HG02938 (cell line): Measurements from ENCODE around the gene TRPT1.

Source experiments
- ATAC-seq: cut with Tn5 transposase; IDR thresholded peaks from one replicate; pipeline ENCODE4 v1.9.1; 2021; ENCODE audit warnings: mild to moderate bottlenecking, moderate library complexity; ENCODE audit not compliant: unreplicated experiment

Gene TRPT1

GRCh38 chr11:64245797-64246620, 20.0 kb upstream of the TRPT1 start:
- no peak for ATAC-seq

GRCh38 chr11:64245401-64245796, 19.4 kb upstream of the TRPT1 start:
- no peak for ATAC-seq

GRCh38 chr11:64244966-64245365, 19.0 kb upstream of the TRPT1 start:
- no peak for ATAC-seq

DNA sequence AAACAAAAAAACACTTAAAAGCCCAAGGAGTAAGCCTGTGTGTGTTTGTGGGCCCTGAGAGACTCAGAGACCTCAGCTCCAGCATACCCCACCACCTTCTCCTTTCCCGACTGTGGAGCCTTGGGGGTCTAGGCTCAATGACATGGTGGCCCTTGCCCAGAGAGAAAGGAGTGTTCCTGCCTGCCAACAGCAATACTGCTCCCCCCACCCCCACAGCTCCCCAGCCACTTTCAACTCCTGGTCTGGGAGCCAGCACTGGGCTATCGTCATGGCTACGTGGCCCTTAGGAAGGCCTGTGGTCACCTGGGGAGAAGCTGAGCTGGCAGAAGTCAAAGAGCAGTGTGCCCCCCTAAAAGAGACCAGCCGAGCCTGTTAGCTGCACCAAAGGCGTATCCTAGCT, 18.1 kb upstream of the TRPT1 start:
- ATAC-seq: no peak

DNA sequence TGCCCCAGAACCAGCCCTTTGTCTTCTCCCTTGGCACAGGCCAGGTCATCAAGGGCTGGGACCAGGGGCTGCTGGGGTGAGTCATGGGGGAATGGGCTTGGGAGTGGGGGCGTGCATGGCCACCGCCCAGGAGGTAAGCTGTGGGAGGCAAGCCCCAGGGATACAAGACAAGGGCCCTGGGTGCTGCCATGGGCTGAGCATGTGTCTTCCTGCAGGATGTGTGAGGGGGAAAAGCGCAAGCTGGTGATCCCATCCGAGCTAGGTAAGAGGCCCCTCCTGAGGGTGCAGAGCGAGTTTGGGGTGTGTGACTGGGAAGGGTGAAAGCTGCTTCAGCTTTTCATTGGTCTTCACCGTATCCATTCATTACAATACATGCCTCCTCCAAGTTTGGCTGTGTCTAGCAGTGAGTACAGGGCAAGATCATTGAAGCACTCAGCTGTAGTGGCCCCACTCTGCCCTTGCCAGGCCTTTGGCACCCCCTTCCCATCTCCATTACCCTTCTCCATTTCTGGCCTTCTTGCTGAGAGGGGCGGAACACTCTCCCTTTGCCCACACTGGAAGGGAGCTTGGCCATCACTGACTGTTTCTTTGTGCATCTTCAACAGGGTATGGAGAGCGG, 17.4 kb upstream of the TRPT1 start:
- no peak for ATAC-seq

GRCh38 chr11:64241491-64242374, 15.7 kb upstream of the TRPT1 start:
- ATAC-seq: peak; percentile 65

- ATAC-seq: no peak
These were observed 15.2 kb upstream of the TRPT1 start for GRCh38 chr11:64241241-64241490.

DNA sequence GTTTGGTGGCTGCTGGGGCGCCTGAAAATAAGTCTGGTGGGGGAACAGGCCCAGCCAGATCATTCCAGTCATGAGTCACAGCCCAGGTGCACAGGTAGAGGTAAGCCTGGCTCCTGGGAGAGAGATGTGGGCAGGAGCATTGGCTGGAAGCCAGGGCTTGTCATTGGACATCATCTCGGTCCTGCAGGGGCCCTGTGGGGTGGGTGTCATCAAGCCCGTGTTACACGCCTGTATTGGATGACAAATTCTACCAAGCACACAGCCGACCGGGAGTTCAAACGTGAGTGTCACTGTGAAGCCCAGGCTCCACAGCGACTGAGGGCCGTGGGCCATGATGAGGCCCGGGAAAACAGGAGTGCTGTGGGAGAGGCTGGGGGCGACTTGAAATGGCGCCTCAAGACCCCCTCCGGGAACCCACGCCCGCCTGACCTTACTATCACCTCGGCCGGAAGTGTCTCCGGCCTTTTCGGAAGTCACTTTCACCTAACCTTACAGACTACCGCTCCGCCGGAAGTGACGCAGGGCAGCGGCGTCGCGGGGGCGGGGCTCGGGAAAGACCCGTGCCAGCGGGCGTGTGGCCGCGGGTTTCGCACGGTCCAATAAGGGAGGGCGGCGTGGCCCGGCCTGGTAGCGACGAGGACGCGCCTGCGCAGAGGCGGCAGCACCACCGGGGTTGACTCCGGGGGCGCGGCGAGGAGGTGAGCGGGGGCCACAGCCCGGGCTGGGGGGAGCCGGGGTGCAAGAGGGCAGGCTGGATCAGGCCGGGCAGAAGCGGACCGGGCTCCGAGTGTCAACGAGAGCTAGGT, 14.7 kb upstream of the TRPT1 start, which contains the start of gene FKBP2:
TSS of gene FKBP2 (plus strand) at position 661 of the 806 bp plus-strand sequence. CDS start 1,293 bp downstream, outside the sequence.
- ATAC-seq: peak; percentile 41

DNA sequence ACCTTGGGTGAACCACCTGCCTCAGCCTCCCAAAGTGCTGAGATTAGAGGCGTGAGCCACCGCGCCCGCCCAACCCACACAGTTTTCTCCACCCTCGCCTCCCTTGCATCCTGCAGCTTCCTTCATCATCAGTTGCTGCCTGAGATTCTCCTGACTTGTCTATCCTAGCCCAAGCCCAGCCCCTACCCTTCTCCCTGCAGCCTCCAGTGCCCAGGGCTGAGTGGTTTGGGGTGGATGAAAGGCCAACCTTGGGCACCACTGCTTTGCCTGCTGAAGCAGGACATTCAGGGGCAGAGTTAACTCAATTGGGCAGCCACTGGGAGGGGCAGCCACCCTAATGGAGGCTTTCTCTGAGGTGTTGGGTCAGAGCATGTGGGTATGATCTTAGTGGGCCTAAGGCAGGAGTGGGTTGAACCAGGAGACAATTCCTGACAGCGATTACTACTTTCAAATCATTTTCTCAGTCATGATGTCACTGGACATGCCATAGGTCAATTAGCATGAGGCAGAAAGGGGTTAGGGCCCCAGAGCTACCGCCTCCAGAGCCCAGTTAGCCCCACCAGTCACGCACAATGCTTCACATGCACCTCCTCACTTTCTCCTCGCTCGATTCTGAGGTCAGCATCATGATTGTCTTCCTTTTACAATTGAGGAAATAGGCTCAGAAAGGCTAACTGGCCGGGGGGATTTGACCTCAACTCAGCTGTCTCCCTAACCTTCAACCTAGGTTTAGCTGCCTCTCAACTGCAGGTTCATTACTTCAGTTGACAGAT, 13.9 kb upstream of the TRPT1 start:
- ATAC-seq: no peak

GRCh38 chr11:64238999-64239398, 13.0 kb upstream of the TRPT1 start:
- ATAC-seq: no peak

GRCh38 chr11:64238076-64238475, 12.1 kb upstream of the TRPT1 start:
- ATAC-seq: no peak

DNA sequence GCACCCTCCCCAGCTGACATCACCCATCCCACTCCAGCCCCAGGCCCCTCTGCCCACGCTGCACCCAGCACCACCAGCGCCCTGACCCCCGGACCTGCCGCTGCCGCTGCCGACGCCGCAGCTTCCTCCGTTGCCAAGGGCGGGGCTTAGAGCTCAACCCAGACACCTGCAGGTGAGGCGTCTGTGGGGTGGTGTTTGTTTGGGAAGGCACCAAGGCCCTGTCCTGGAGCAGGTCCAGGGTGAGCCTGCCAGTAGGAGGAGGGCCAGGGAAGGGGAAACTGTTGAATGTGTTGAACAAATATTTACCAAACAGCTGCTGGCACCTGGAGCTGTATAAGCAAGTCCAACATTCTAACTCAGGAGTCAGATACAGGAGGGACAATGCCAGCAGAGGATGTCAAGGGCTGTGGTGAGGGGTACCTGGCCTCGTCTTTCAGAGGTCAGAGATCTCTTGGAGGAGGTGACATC, 11.5 kb upstream of the TRPT1 start:
- no peak for ATAC-seq

- ATAC-seq: no peak
These were observed 9.6 kb upstream of the TRPT1 start for GRCh38 chr11:64235437-64236161.

- no peak for ATAC-seq
These were observed 8.8 kb upstream of the TRPT1 start for GRCh38 chr11:64234647-64235379.

GRCh38 chr11:64233913-64234586, 8.1 kb upstream of the TRPT1 start, which contains the start of gene VEGFB:
Gene VEGFB (plus strand): TSS chr11:64234584. CDS start chr11:64234834, 250 bp downstream.
- no peak for ATAC-seq

DNA sequence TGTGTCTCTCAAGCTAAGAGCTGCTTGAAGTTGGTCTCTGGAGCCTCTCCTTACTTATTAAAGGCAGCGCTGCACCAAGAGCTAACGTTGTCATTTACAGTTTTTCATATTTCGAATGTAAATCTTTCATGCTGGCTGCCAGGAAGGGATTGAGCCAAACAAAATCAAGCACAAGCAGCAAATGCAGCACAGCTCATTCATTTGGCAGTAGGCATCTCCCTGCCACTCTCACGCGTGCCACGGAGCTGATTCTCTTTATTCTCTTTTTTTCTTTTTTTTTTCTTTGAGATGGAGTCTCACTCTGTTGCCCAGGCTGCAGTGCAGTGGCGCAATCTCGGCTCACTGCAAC, 7.0 kb upstream of the TRPT1 start:
- ATAC-seq: no peak

GRCh38 chr11:64232182-64232966, 6.4 kb upstream of the TRPT1 start:
- no peak for ATAC-seq
